HEK293 (cell line): ENCODE results near the gene MPPE1.

Experiments used
- CTCF ChIA-PET: fragments of 350-600 bp; formaldehyde crosslinking; extraction: SDS; loops from one replicate; lab custom pipeline; 2021; ENCODE audit warnings: antibody characterized with exemption; lab: Yijun Ruan, JAX
- POLR2A ChIA-PET: fragments of 300-600 bp; formaldehyde crosslinking; extraction: SDS; loops from one replicate; lab custom pipeline; 2020; ENCODE audit warnings: antibody characterized with exemption, inconsistent platforms; lab: Yijun Ruan, JAX
- H3K27ac ChIP-seq: fragments of 200-500 bp; sonication (Bioruptor generic); 2 replicates; pipeline ENCODE4 v1.5.1; 2014; ENCODE audit warnings: low read depth, low read length, control low read depth, inconsistent platforms; ENCODE audit errors: extremely low read depth
- H3K36me3 ChIP-seq, 2 experiments: fragments of 200-500 bp in 1 of 2; sonication (Bioruptor generic) in 1 of 2; 1 replicate in 1 of 2; 2 replicates in 1 of 2; pipeline ENCODE4 v1.5.1; 2014 to 2017; ENCODE audit warnings: inconsistent platforms in 2 of 2, low read length in 2 of 2; ENCODE audit not compliant: control insufficient read depth in 2 of 2, insufficient read depth in 1 of 2
- H3K4me1 ChIP-seq: fragments of 200-500 bp; sonication (Bioruptor generic); 2 replicates; pipeline ENCODE4 v1.5.1; 2014; ENCODE audit warnings: mild to moderate bottlenecking, low read length, inconsistent platforms; ENCODE audit not compliant: control insufficient read depth, insufficient read depth
- H3K4me3 ChIP-seq: 2 replicates; pipeline ENCODE4 v1.5.1; 2011; ENCODE audit warnings: low read depth, mild to moderate bottlenecking, control low read depth, low read length, moderate library complexity
- H3K9me3 ChIP-seq: fragments of 200-500 bp; sonication (Bioruptor generic); 2 replicates; pipeline ENCODE4 v1.5.1; 2014; ENCODE audit warnings: low read depth, low read length, inconsistent platforms; ENCODE audit not compliant: control insufficient read depth, insufficient read depth
- MYNN ChIP-seq: fragments of 450-650 bp; formaldehyde crosslinking; IDR thresholded peaks from 2 replicates; pipeline ENCODE4 v1.5.1; 2016; ENCODE audit warnings: missing biosample characterization, missing genetic modification characterization, borderline replicate concordance
- PATZ1 ChIP-seq: fragments of 450-650 bp; formaldehyde crosslinking; IDR thresholded peaks from 2 replicates; pipeline ENCODE4 v1.5.1; 2016; ENCODE audit warnings: missing biosample characterization, missing genetic modification characterization
- PRDM1 ChIP-seq: fragments of 450-650 bp; formaldehyde crosslinking; IDR thresholded peaks from 2 replicates; pipeline ENCODE4; 2016; ENCODE audit warnings: missing biosample characterization, missing genetic modification characterization
- PRDM10 ChIP-seq: fragments of 450-650 bp; formaldehyde crosslinking; IDR thresholded peaks from 2 replicates; pipeline ENCODE4 v1.5.1; 2016; ENCODE audit warnings: missing biosample characterization, missing genetic modification characterization
- WT1 ChIP-seq: fragments of 450-650 bp; formaldehyde crosslinking; IDR thresholded peaks from 2 replicates; pipeline ENCODE4 v1.5.1; 2016; ENCODE audit warnings: missing biosample characterization, missing genetic modification characterization
- YY1 ChIP-seq: fragments of 450-650 bp; formaldehyde crosslinking; IDR thresholded peaks from 2 replicates; pipeline ENCODE4 v1.5.1; 2018; ENCODE audit warnings: missing biosample characterization, missing genetic modification characterization
- YY2 ChIP-seq: fragments of 450-650 bp; formaldehyde crosslinking; IDR thresholded peaks from 2 replicates; pipeline ENCODE4 v1.5.1; 2016; ENCODE audit warnings: missing biosample characterization, missing genetic modification characterization
- ZBTB7A ChIP-seq: fragments of 450-650 bp; formaldehyde crosslinking; IDR thresholded peaks from 2 replicates; pipeline ENCODE4 v1.5.1; 2016; ENCODE audit warnings: low read depth, missing biosample characterization, missing genetic modification characterization
- ZFP41 ChIP-seq: fragments of 450-650 bp; formaldehyde crosslinking; IDR thresholded peaks from 2 replicates; pipeline ENCODE4 v1.5.1; 2016; ENCODE audit warnings: missing biosample characterization, missing genetic modification characterization, borderline replicate concordance
- ZIC2 ChIP-seq: fragments of 450-650 bp; formaldehyde crosslinking; IDR thresholded peaks from 2 replicates; pipeline ENCODE4 v1.5.1; 2016; ENCODE audit warnings: missing biosample characterization, missing genetic modification characterization
- ZNF133 ChIP-seq: fragments of 450-650 bp; formaldehyde crosslinking; IDR thresholded peaks from 2 replicates; pipeline ENCODE4 v1.5.1; 2016; ENCODE audit warnings: missing biosample characterization, missing genetic modification characterization
- ZNF157 ChIP-seq: fragments of 450-650 bp; formaldehyde crosslinking; IDR thresholded peaks from 2 replicates; pipeline ENCODE4 v1.5.1; 2016; ENCODE audit warnings: missing biosample characterization, missing genetic modification characterization
- ZNF311 ChIP-seq: fragments of 450-650 bp; formaldehyde crosslinking; IDR thresholded peaks from 2 replicates; pipeline ENCODE4 v1.5.1; 2017; ENCODE audit warnings: missing biosample characterization, missing genetic modification characterization, borderline replicate concordance
- ZNF398 ChIP-seq: fragments of 450-650 bp; formaldehyde crosslinking; IDR thresholded peaks from 2 replicates; pipeline ENCODE4 v1.5.1; 2017; ENCODE audit warnings: missing biosample characterization, missing genetic modification characterization
- ZNF423 ChIP-seq: fragments of 450-650 bp; formaldehyde crosslinking; IDR thresholded peaks from 2 replicates; pipeline ENCODE4 v1.5.1; 2016; ENCODE audit warnings: missing biosample characterization, missing genetic modification characterization
- ZNF426 ChIP-seq: fragments of 450-650 bp; formaldehyde crosslinking; IDR thresholded peaks from 2 replicates; pipeline ENCODE4 v1.5.1; 2017; ENCODE audit warnings: missing biosample characterization, missing genetic modification characterization, mild to moderate bottlenecking, inconsistent platforms, moderate library complexity
- ZNF449 ChIP-seq: fragments of 450-650 bp; formaldehyde crosslinking; IDR thresholded peaks from 2 replicates; pipeline ENCODE4 v1.5.1; 2017; ENCODE audit warnings: missing biosample characterization, mild to moderate bottlenecking, missing genetic modification characterization, moderate library complexity
- ZNF549 ChIP-seq: fragments of 450-650 bp; IDR thresholded peaks from 2 replicates; pipeline ENCODE4 v1.5.1; 2018; ENCODE audit warnings: missing biosample characterization, missing genetic modification characterization, mild to moderate bottlenecking, inconsistent platforms, moderate library complexity
- ZNF560 ChIP-seq: fragments of 450-650 bp; formaldehyde crosslinking; IDR thresholded peaks from 2 replicates; pipeline ENCODE4 v1.5.1; 2017; ENCODE audit warnings: missing biosample characterization, missing genetic modification characterization, borderline replicate concordance
- ZNF596 ChIP-seq: fragments of 450-650 bp; IDR thresholded peaks from 2 replicates; pipeline ENCODE4 v1.5.0; 2018; ENCODE audit warnings: missing biosample characterization, mild to moderate bottlenecking, missing genetic modification characterization, moderate library complexity
- ZNF701 ChIP-seq: fragments of 450-650 bp; formaldehyde crosslinking; IDR thresholded peaks from 2 replicates; pipeline ENCODE4 v1.5.1; 2016; ENCODE audit warnings: missing biosample characterization, missing genetic modification characterization
- ZSCAN30 ChIP-seq: fragments of 450-650 bp; IDR thresholded peaks from 2 replicates; pipeline ENCODE4 v1.5.1; 2018; ENCODE audit warnings: missing biosample characterization, mild to moderate bottlenecking, missing genetic modification characterization, moderate library complexity

The MPPE1 gene

GRCh38 chr18:11906926-11907874, 917 bp downstream of the MPPE1 start:
- CTCF ChIA-PET: no interaction called here
- Histone ChIP-seq H3K9me3 (no peaks in the 10 kb centered on the region), H3K27ac (no peak overlapping the region), H3K4me1 (peaks cover 8% of the 10 kb centered on the region), H3K4me3 (peak overlapping the region; percentile 73), H3K36me3 (peaks cover 6 to 22% of the 10 kb centered on the region in 2 experiments; a peak in 2 of 3 replicates)
- peak; percentile 14; the same call in 1 of the 2 replicates for TF ChIP-seq PRDM10
- no peak for TF ChIP-seq ZNF560
- POLR2A ChIA-PET: interaction anchor here (1.5 kb wide), 1 partner anchor 19 kb away, joined by 5 read pairs; no protein-coding TSS in a partner anchor

GRCh38 chr18:11906176-11906575, 1.9 kb downstream of the MPPE1 start:
- TF ChIP-seq ZBTB7A (no peak), MYNN (tag by site-specific recombination) (no peak), PRDM1 (no peak), ZFP41 (no peak), ZNF549 (tag by site-specific recombination) (no peak), ZNF426 (tag by site-specific recombination) (no peak), WT1 (tag by site-specific recombination) (no peak), ZNF701 (tag by site-specific recombination) (no peak), YY1 (tag by site-specific recombination) (no peak), ZNF311 (tag by site-specific recombination) (no peak), YY2 (tag by site-specific recombination) (no peak), ZNF133 (tag by site-specific recombination) (no peak), ZNF157 (tag by site-specific recombination) (no peak), ZNF423 (no peak)
- ChIA-PET POLR2A (no interaction called here), CTCF (interaction anchor here (0.6 to 1.1 kb wide), 2 partner anchors 38 to 89 kb away, joined by 3 to 4 read pairs; no protein-coding TSS in a partner anchor)
- peaks cover 6 to 26% of the 10 kb centered on the region in 2 experiments; a peak in 2 of 3 replicates for H3K36me3 ChIP-seq
- no peak overlapping the region for H3K4me3 ChIP-seq
- H3K9me3 ChIP-seq: no peaks in the 10 kb centered on the region
- no peak overlapping the region for H3K27ac ChIP-seq
- H3K4me1 ChIP-seq: peaks cover 8% of the 10 kb centered on the region

GRCh38 chr18:11905613-11906012, 2.5 kb downstream of the MPPE1 start:
- Histone ChIP-seq H3K4me3 (no peak overlapping the region), H3K36me3 (peaks cover 6 to 26% of the 10 kb centered on the region in 2 experiments; a peak in 2 of 3 replicates), H3K4me1 (peaks cover 8% of the 10 kb centered on the region), H3K27ac (no peak overlapping the region), H3K9me3 (no peaks in the 10 kb centered on the region)
- POLR2A ChIA-PET: no interaction called here
- CTCF ChIA-PET: interaction anchor here (1.1 kb wide), 1 partner anchor 89 kb away, joined by 3 read pairs; no protein-coding TSS in a partner anchor
- TF ChIP-seq ZNF449 (tag by site-specific recombination) (no peak), PATZ1 (tag by site-specific recombination) (no peak), ZNF596 (no peak), ZNF398 (tag by site-specific recombination) (no peak), ZIC2 (tag by site-specific recombination) (peak; percentile 54), ZSCAN30 (tag by site-specific recombination) (no peak)
